ENCODE measurements around the gene HOXD10. TPM values are rescaled to one million over a fixed set of nuclear protein-coding genes. Genes with fewer than 3 reads are reported as not detected.

Gene HOXD10
- polyA plus RNA-seq, 6 donors from 2014 or later: not detected

- peak overlapping the region in 4 of 8 donors; percentile 33 to 79 (median 48) for H3K4me3 Mint-ChIP-seq
- peak overlapping the region in 1 of 6 donors; percentile 93 for H3K27ac Mint-ChIP-seq
- peaks cover 0 to 21% of the 10 kb centered on the region in 2 donors for H3K36me3 Mint-ChIP-seq
- peaks cover 8 to 23% (median 16%) of the 10 kb centered on the region in 3 donors for H3K4me1 Mint-ChIP-seq
- DNase-seq (no peak), ATAC-seq (ENCODE audit: low read depth in 2 of 2) (no peak)
- H3K9me3 Mint-ChIP-seq: peaks cover 4 to 20% (median 11%) of the 10 kb centered on the region in 7 donors
- H3K27me3 Mint-ChIP-seq: peaks cover 63 to 89% (median 81%) of the 10 kb centered on the region in 3 donors
These were observed 44.6 kb downstream of the HOXD10 start for GRCh38 chr2:176160986-176161824.

GRCh38 chr2:176161825-176162626 is 45.4 kb downstream of the HOXD10 start:
- H3K4me1 Mint-ChIP-seq: peaks cover 8 to 23% (median 16%) of the 10 kb centered on the region in 3 donors

GRCh38 chr2:176162911-176163671 is 46.5 kb downstream of the HOXD10 start:
- Mint-ChIP-seq H3K4me3 (peak overlapping the region in 2 of 8 donors; percentile 35 to 78), H3K4me1 (peaks cover 4 to 17% (median 15%) of the 10 kb centered on the region in 3 donors), H3K27ac (peak overlapping the region in 2 of 6 donors; percentile 53 to 92), H3K36me3 (peaks cover 7 to 13% of the 10 kb centered on the region in 2 donors), H3K9me3 (peaks cover 4 to 30% (median 9%) of the 10 kb centered on the region in 7 donors), H3K27me3 (peaks cover 67 to 92% (median 79%) of the 10 kb centered on the region in 3 donors)
- DNase-seq (no peak), ATAC-seq (ENCODE audit: low read depth in 2 of 2) (no peak)

More at GRCh38 chr2:176161825-176162626, 45.4 kb downstream of the HOXD10 start:
- H3K9me3 Mint-ChIP-seq: peaks cover 4 to 21% (median 12%) of the 10 kb centered on the region in 7 donors
- H3K27me3 Mint-ChIP-seq: peaks cover 65 to 91% (median 81%) of the 10 kb centered on the region in 3 donors
- DNase-seq: no peak
- no peak for ATAC-seq (ENCODE audit: low read depth in 2 of 2)
- peak overlapping the region in 1 of 6 donors; percentile 39 for H3K27ac Mint-ChIP-seq
- H3K36me3 Mint-ChIP-seq: peaks cover 3 to 21% of the 10 kb centered on the region in 2 donors
- peak overlapping the region in 2 of 8 donors; percentile 7 to 79 for H3K4me3 Mint-ChIP-seq

GRCh38 chr2:176163672-176164056 is 47.1 kb downstream of the HOXD10 start:
- Mint-ChIP-seq H3K9me3 (peaks cover 4 to 30% (median 9%) of the 10 kb centered on the region in 7 donors), H3K4me1 (peaks cover 4 to 15% (median 10%) of the 10 kb centered on the region in 3 donors), H3K27me3 (peaks cover 62 to 91% (median 75%) of the 10 kb centered on the region in 3 donors), H3K36me3 (peaks cover 7 to 13% of the 10 kb centered on the region in 2 donors), H3K4me3 (peak overlapping the region in 3 of 8 donors; percentile 29 to 78 (median 35)), H3K27ac (peak overlapping the region in 4 of 6 donors; percentile 9 to 92 (median 56))
- DNase-seq: no peak
- ATAC-seq (ENCODE audit: low read depth in 2 of 2): no peak

- peak overlapping the region in 4 of 6 donors; percentile 27 to 92 (median 88) for H3K27ac Mint-ChIP-seq
- peaks cover 62 to 96% (median 80%) of the 10 kb centered on the region in 3 donors for H3K27me3 Mint-ChIP-seq
- H3K36me3 Mint-ChIP-seq: peaks cover 7 to 13% of the 10 kb centered on the region in 2 donors
- peaks cover 4 to 15% (median 10%) of the 10 kb centered on the region in 3 donors for H3K4me1 Mint-ChIP-seq
- H3K9me3 Mint-ChIP-seq: peaks cover 4 to 30% (median 9%) of the 10 kb centered on the region in 7 donors
- H3K4me3 Mint-ChIP-seq: peak overlapping the region in 2 of 8 donors; percentile 69 to 78
- ATAC-seq (ENCODE audit: low read depth in 2 of 2): no peak
- no peak for DNase-seq
These were observed 47.6 kb downstream of the HOXD10 start for GRCh38 chr2:176164201-176164600.

- ATAC-seq (ENCODE audit: low read depth in 2 of 2) (no peak), DNase-seq (no peak)
- Mint-ChIP-seq H3K27me3 (peaks cover 65 to 96% (median 85%) of the 10 kb centered on the region in 3 donors), H3K4me3 (peak overlapping the region in 3 of 8 donors; percentile 20 to 78 (median 69)), H3K27ac (peak overlapping the region in 4 of 6 donors; percentile 27 to 92 (median 62)), H3K4me1 (peaks cover 4 to 15% (median 10%) of the 10 kb centered on the region in 3 donors), H3K9me3 (peaks cover 4 to 30% (median 9%) of the 10 kb centered on the region in 7 donors), H3K36me3 (peaks cover 7 to 13% of the 10 kb centered on the region in 2 donors)
These were observed 48.2 kb downstream of the HOXD10 start for GRCh38 chr2:176164611-176165369.

GRCh38 chr2:176165370-176166050 is 48.9 kb downstream of the HOXD10 start:
- H3K27ac Mint-ChIP-seq: peak overlapping the region in 1 of 6 donors; percentile 62
- H3K4me1 Mint-ChIP-seq: peaks cover 4 to 15% (median 10%) of the 10 kb centered on the region in 3 donors
- ATAC-seq (ENCODE audit: low read depth in 2 of 2) (no peak), DNase-seq (no peak)
- peak overlapping the region in 3 of 8 donors; percentile 20 to 69 (median 47) for H3K4me3 Mint-ChIP-seq
- peaks cover 7 to 13% of the 10 kb centered on the region in 2 donors for H3K36me3 Mint-ChIP-seq
- H3K9me3 Mint-ChIP-seq: peaks cover 4 to 30% (median 9%) of the 10 kb centered on the region in 7 donors
- H3K27me3 Mint-ChIP-seq: peaks cover 72 to 99% (median 88%) of the 10 kb centered on the region in 3 donors

- ATAC-seq (ENCODE audit: low read depth in 2 of 2) (no peak), DNase-seq (no peak)
- Mint-ChIP-seq H3K9me3 (peaks cover 4 to 26% (median 9%) of the 10 kb centered on the region in 7 donors), H3K4me1 (peaks cover 4 to 10% (median 9%) of the 10 kb centered on the region in 3 donors), H3K27me3 (peaks cover 69 to 99% (median 88%) of the 10 kb centered on the region in 3 donors), H3K4me3 (peak overlapping the region in 1 of 8 donors; percentile 47), H3K27ac (no peak overlapping the region), H3K36me3 (peaks cover 7 to 13% of the 10 kb centered on the region in 2 donors)
These were observed 49.7 kb downstream of the HOXD10 start for GRCh38 chr2:176166272-176166671.

- ATAC-seq (ENCODE audit: low read depth in 2 of 2): no peak
- peaks cover 7 to 13% of the 10 kb centered on the region in 2 donors for H3K36me3 Mint-ChIP-seq
- peak overlapping the region in 1 of 6 donors; percentile 5 for H3K27ac Mint-ChIP-seq
- H3K27me3 Mint-ChIP-seq: peaks cover 59 to 96% (median 86%) of the 10 kb centered on the region in 3 donors
- H3K4me3 Mint-ChIP-seq: peak overlapping the region in 1 of 8 donors; percentile 39
- H3K4me1 Mint-ChIP-seq: peaks cover 8 to 10% (median 9%) of the 10 kb centered on the region in 3 donors
- DNase-seq: no peak
- peaks cover 4 to 25% (median 9%) of the 10 kb centered on the region in 7 donors for H3K9me3 Mint-ChIP-seq
These were observed 50.8 kb downstream of the HOXD10 start for GRCh38 chr2:176167398-176167797.

GRCh38 chr2:176169181-176169580 is 52.6 kb downstream of the HOXD10 start:
- peaks cover 2 to 14% (median 5%) of the 10 kb centered on the region in 7 donors for H3K9me3 Mint-ChIP-seq
- peaks cover 2 to 12% (median 6%) of the 10 kb centered on the region in 3 donors for H3K4me1 Mint-ChIP-seq
- peaks cover 61 to 90% (median 79%) of the 10 kb centered on the region in 3 donors for H3K27me3 Mint-ChIP-seq

More at GRCh38 chr2:176169181-176169580, 52.6 kb downstream of the HOXD10 start:
- no peak overlapping the region for H3K27ac Mint-ChIP-seq
- H3K4me3 Mint-ChIP-seq: peak overlapping the region in 1 of 8 donors; percentile 3
- peaks cover 4 to 7% of the 10 kb centered on the region in 2 donors for H3K36me3 Mint-ChIP-seq
- no peak for DNase-seq
- ATAC-seq (ENCODE audit: low read depth in 2 of 2): no peak

All from naive B cell (primary cell).